B cell (primary cell): ENCODE data around the gene CDKAL1. TPM values are rescaled to one million over a fixed set of nuclear protein-coding genes. Genes with fewer than 3 reads are reported as not detected.

ENCODE experiments used
- ATAC-seq: fragments of 200-7000 bp; cut with Tn5 transposase; one replicate; pipeline ENCODE4 v1.10.0; 2021; ENCODE audit warnings: low read depth, mild to moderate bottlenecking, moderate number of reproducible peaks, moderate library complexity
- CTCF ChIA-PET: fragments of 350-600 bp; sonication (Branson Sonifier 250); formaldehyde crosslinking; loops from one replicate; lab custom pipeline; 2021; ENCODE audit warnings: antibody characterized with exemption, inconsistent platforms; lab: Charles Lee
- POLR2A ChIA-PET: fragments of 350-600 bp; sonication (Branson Sonifier 250); formaldehyde crosslinking; loops from one replicate; lab custom pipeline; 2021; ENCODE audit warnings: antibody characterized with exemption; lab: Charles Lee
- DNase-seq: peaks from one replicate; pipeline ENCODE4 v3.0.0; 2013
- H2AFZ ChIP-seq: 2 replicates; pipeline ENCODE4 v1.6.1; 2012; ENCODE audit warnings: mild to moderate bottlenecking, low read depth, low read length; ENCODE audit not compliant: insufficient read depth, poor library complexity, severe bottlenecking
- H3K27ac ChIP-seq, 2 donors: 1 replicate in 1 of 2; 2 replicates in 1 of 2; pipeline ENCODE4 v1.5.1; 2012 to 2013; ENCODE audit warnings: low read length in 2 of 2, mild to moderate bottlenecking in 2 of 2, moderate library complexity in 1 of 2
- H3K27me3 ChIP-seq, 4 experiments: fragments of 200-600 bp in 1 of 4; sonication (generic) in 1 of 4; replicated peaks in 1 of 4; 1 replicate in 2 of 4; 2 replicates in 2 of 4; pipeline versions ENCODE4 v1.6.1 to v1.7.0; 2013 to 2016; ENCODE audit warnings: low read length in 3 of 4, mild to moderate bottlenecking in 2 of 4, mixed read lengths in 1 of 4, moderate library complexity in 1 of 4; ENCODE audit not compliant: insufficient read depth in 4 of 4, control insufficient read depth in 3 of 4; ENCODE audit errors: control extremely low read depth in 1 of 4
- H3K36me3 ChIP-seq, 2 experiments: replicated peaks in 1 of 2; 1 replicate in 1 of 2; 2 replicates in 1 of 2; pipeline versions ENCODE4 v1.6.1 to v1.7.1; 2013; ENCODE audit warnings: low read length in 1 of 2; ENCODE audit not compliant: insufficient read depth in 2 of 2, control insufficient read depth in 1 of 2; ENCODE audit errors: control extremely low read depth in 1 of 2, extremely low read depth in 1 of 2
- H3K4me1 ChIP-seq, 2 donors: fragments of 200-600 bp in 1 of 2; sonication (generic) in 1 of 2; 1 replicate in 1 of 2; 2 replicates in 1 of 2; pipeline versions ENCODE4 v1.5.1 to v1.6.1; 2013 to 2017; ENCODE audit warnings: low read length in 2 of 2; ENCODE audit not compliant: control insufficient read depth in 2 of 2, insufficient read depth in 2 of 2
- H3K4me2 ChIP-seq: replicated peaks from 2 replicates; pipeline ENCODE3; 2012; ENCODE audit warnings: mild to moderate bottlenecking, low read depth, low read length; ENCODE audit not compliant: poor library complexity, severe bottlenecking
- H3K4me3 ChIP-seq, 5 experiments: fragments of 200-600 bp in 1 of 5; sonication (generic) in 1 of 5; 1 replicate in 3 of 5; 2 replicates in 2 of 5; pipeline versions ENCODE4 v1.5.1 to v1.7.0; 2011 to 2016; ENCODE audit warnings: low read length in 4 of 5, mild to moderate bottlenecking in 4 of 5, low read depth in 2 of 5, control low read depth in 1 of 5, moderate library complexity in 1 of 5; ENCODE audit not compliant: insufficient read depth in 1 of 5; ENCODE audit errors: control extremely low read depth in 1 of 5, extremely low read depth in 1 of 5
- H3K79me2 ChIP-seq: fragments of 200-600 bp; sonication (generic); one replicate; pipeline ENCODE4 v1.6.0; 2016; ENCODE audit warnings: low read length; ENCODE audit not compliant: control insufficient read depth, insufficient read depth
- H3K9ac ChIP-seq: fragments of 200-600 bp; sonication (generic); 2 replicates; pipeline ENCODE4 v1.6.1; 2017; ENCODE audit warnings: mild to moderate bottlenecking, low read length, moderate library complexity
- H3K9me3 ChIP-seq, 3 donors: one replicate each; pipeline versions ENCODE4 v1.6.1 to v1.7.1; 2013; ENCODE audit warnings: low read length in 2 of 3; ENCODE audit not compliant: control insufficient read depth in 2 of 3, insufficient read depth in 1 of 3; ENCODE audit errors: control extremely low read depth in 1 of 3
- H4K20me1 ChIP-seq: 2 replicates; pipeline ENCODE4 v1.6.0; 2012; ENCODE audit warnings: mild to moderate bottlenecking, low read length; ENCODE audit not compliant: insufficient read depth, control insufficient read depth, poor library complexity, severe bottlenecking
- H3K27ac Mint-ChIP-seq: one replicate; pipeline ENCODE4 v1.8.0; 2021; ENCODE audit warnings: mixed read lengths
- H3K27me3 Mint-ChIP-seq: one replicate; pipeline ENCODE4 v1.8.0; 2021; ENCODE audit warnings: mixed read lengths
- H3K4me1 Mint-ChIP-seq: one replicate; pipeline ENCODE4 v1.8.0; 2021; ENCODE audit warnings: mixed read lengths
- H3K4me3 Mint-ChIP-seq: one replicate; pipeline ENCODE4 v1.8.0; 2021; ENCODE audit warnings: mixed read lengths
- H3K9me3 Mint-ChIP-seq: one replicate; pipeline ENCODE4 v1.8.0; 2022; ENCODE audit warnings: mixed read lengths; ENCODE audit not compliant: insufficient read depth
- CTCF ChIP-seq: fragments of 200-600 bp; IDR thresholded peaks from one replicate; pipeline ENCODE4 v1.8.0; 2022; ENCODE audit warnings: antibody characterized with exemption, mild to moderate bottlenecking
- EZH2 ChIP-seq: IDR thresholded peaks from 2 replicates; pipeline ENCODE4 v1.6.1; 2012; ENCODE audit warnings: borderline replicate concordance, low read depth, mild to moderate bottlenecking, moderate library complexity, low read length; ENCODE audit not compliant: insufficient read depth, poor library complexity, severe bottlenecking
- WGBS: methylation state at CpG from one replicate; pipeline ENCODE4 v1.1.5; 2013; ENCODE audit warnings: missing lambda C conversion rate; ENCODE audit not compliant: insufficient coverage; 5-methylcytosine and 5-hydroxymethylcytosine counted together
- intact Hi-C: fragments of 100-400 bp; cut with micrococcal nuclease; formaldehyde crosslinking; loops from one replicate; pipeline ENCODE4 v1.10.0; 2022
- polyA plus RNA-seq: library from polyadenylated mRNA; depleted of rRNA; stranded (reverse); fragments of >200 nt; gene quantifications from 2 replicates; pipeline ENCODE4 v1.2.3, GENCODE V29; 2012
- total RNA-seq, 2 donors: library from RNA; stranded (reverse); fragments of 120-200 nt in 1 of 2; gene quantifications; 1 replicate in 1 of 2; 2 replicates in 1 of 2; pipeline versions ENCODE4 v1.2.3 to v1.2.4, GENCODE V29; 2013 to 2022

The CDKAL1 gene
- total and polyA plus RNA-seq, 2 donors (not counting 1 experiment from before 2014, with no cell fraction given) = 6.1 to 33.3 TPM

GRCh38 chr6:20606831-20607230 lies 72.6 kb downstream of the CDKAL1 start:
- peaks cover 6% of the 10 kb centered on the region for H3K4me1 Mint-ChIP-seq
- peaks cover 4% of the 10 kb centered on the region for H3K9me3 Mint-ChIP-seq
- peaks cover under 1 to 5% of the 10 kb centered on the region in 2 experiments for H3K36me3 ChIP-seq
- H2AFZ ChIP-seq = no peak overlapping the region
- DNase-seq (no peak), ATAC-seq (no peak)
- no peak overlapping the region for H3K4me3 Mint-ChIP-seq
- H3K79me2 ChIP-seq = peaks cover 4% of the 10 kb centered on the region
- H3K4me2 ChIP-seq = no peak overlapping the region
- intact Hi-C loops = no loop called here
- CTCF ChIA-PET = no interaction called here
- H3K27ac Mint-ChIP-seq = no peak overlapping the region
- H3K27me3 Mint-ChIP-seq = no peaks in the 10 kb centered on the region
- no peak overlapping the region for H3K27ac ChIP-seq
- H4K20me1 ChIP-seq = no peaks in the 10 kb centered on the region
- H3K9ac ChIP-seq = no peak overlapping the region
- H3K9me3 ChIP-seq = no peaks in the 10 kb centered on the region
- H3K4me1 ChIP-seq = no peaks in the 10 kb centered on the region
- H3K4me3 ChIP-seq = no peak overlapping the region
- POLR2A ChIA-PET = no interaction called here
- H3K27me3 ChIP-seq = no peaks in the 10 kb centered on the region
- no CpG with 5 or more reads among the region's 1 CpG for WGBS
- TF ChIP-seq EZH2 = no peak
- TF ChIP-seq CTCF = no peak

- Histone ChIP-seq H3K9me3 (no peaks in the 10 kb centered on the region), H3K27me3 (no peaks in the 10 kb centered on the region), H3K9ac (no peak overlapping the region), H3K4me1 (no peaks in the 10 kb centered on the region), H3K79me2 (peaks cover 4% of the 10 kb centered on the region), H3K4me2 (no peak overlapping the region), H2AFZ (no peak overlapping the region), H3K4me3 (no peak overlapping the region), H3K36me3 (peaks cover 1 to 3% of the 10 kb centered on the region in 2 experiments), H3K27ac (no peak overlapping the region), H4K20me1 (no peaks in the 10 kb centered on the region)
- no CpG with 5 or more reads among the region's 4 CpGs for WGBS
- DNase-seq (no peak), ATAC-seq (no peak)
- Mint-ChIP-seq H3K27ac (no peak overlapping the region), H3K4me1 (peaks cover 15% of the 10 kb centered on the region), H3K9me3 (peaks cover 4% of the 10 kb centered on the region), H3K27me3 (no peaks in the 10 kb centered on the region), H3K4me3 (no peak overlapping the region)
- intact Hi-C loops = no loop called here
- ChIA-PET CTCF (no interaction called here), POLR2A (no interaction called here)
- TF ChIP-seq EZH2 (no peak), CTCF (no peak)
Observed at GRCh38 chr6:20608356-20608755, 74.1 kb downstream of the CDKAL1 start.
